GM12892 (cell line): ENCODE data around the gene FGF2.
"Not testable (repeated sequence)": the region's sequence is repeated elsewhere in the genome, so short reads cannot be mapped to it uniquely, and the experiment has no call there.

Source experiments
- DNase-seq: peaks from one replicate; pipeline ENCODE4 v3.0.0; 2011; ENCODE audit not compliant: insufficient read length
- FAIRE-seq: peaks from 2 replicates; lab custom pipeline; 2011; peaks lifted over from hg19 to GRCh38; lab: Jason Lieb, UNC
- POLR2A ChIP-seq: IDR thresholded peaks from 2 replicates; pipeline ENCODE4 v1.6.1; 2011; ENCODE audit warnings: low read depth, low read length, control low read depth
- POLR2AphosphoS5 ChIP-seq: IDR thresholded peaks from 2 replicates; pipeline ENCODE4 v1.6.1; 2011; ENCODE audit warnings: low read depth, low read length, control low read depth
- TAF1 ChIP-seq: IDR thresholded peaks from 2 replicates; pipeline ENCODE4 v1.6.1; 2011; ENCODE audit warnings: low read depth, mild to moderate bottlenecking, control low read depth, low read length, borderline replicate concordance

FGF2 gene

GRCh38 chr4:122858705-122859104 is 32.1 kb downstream of the FGF2 start:
- TF ChIP-seq POLR2A (no peak), POLR2AphosphoS5 (no peak)
- DNase-seq = no peak
- no peak for FAIRE-seq

GRCh38 chr4:122861172-122861943 is 34.7 kb downstream of the FGF2 start:
- TF ChIP-seq TAF1 (no peak), POLR2A (no peak), POLR2AphosphoS5 (no peak)
- DNase-seq = no peak
- FAIRE-seq = no peak

- no peak for DNase-seq
- no peak for TF ChIP-seq POLR2A
- no peak for TF ChIP-seq TAF1
- no peak for TF ChIP-seq POLR2AphosphoS5
- FAIRE-seq = no peak
Measured at GRCh38 chr4:122863639-122864038, 37.0 kb downstream of the FGF2 start.

- no peak for TF ChIP-seq TAF1
- TF ChIP-seq POLR2AphosphoS5 = no peak
- TF ChIP-seq POLR2A = no peak
- no peak for FAIRE-seq
Measured at GRCh38 chr4:122865425-122865824, 38.8 kb downstream of the FGF2 start.

GRCh38 chr4:122868235-122868634 is 41.6 kb downstream of the FGF2 start:
- DNase-seq, FAIRE-seq: not testable (repeated sequence)

More at GRCh38 chr4:122865425-122865824, 38.8 kb downstream of the FGF2 start:
- DNase-seq = no peak

- FAIRE-seq = no peak
Measured at GRCh38 chr4:122873146-122873545, 46.5 kb downstream of the FGF2 start.

GRCh38 chr4:122873821-122874593 is 47.4 kb downstream of the FGF2 start:
- FAIRE-seq (no peak), DNase-seq (no peak)
- TF ChIP-seq POLR2A (no peak), TAF1 (no peak), POLR2AphosphoS5 (no peak)

More at GRCh38 chr4:122873146-122873545, 46.5 kb downstream of the FGF2 start:
- TF ChIP-seq POLR2A (no peak), TAF1 (no peak), POLR2AphosphoS5 (no peak)
- no peak for DNase-seq

GRCh38 chr4:122875949-122876348 is 49.3 kb downstream of the FGF2 start:
- FAIRE-seq (no peak), DNase-seq (no peak)
- TF ChIP-seq TAF1 (no peak), POLR2A (no peak), POLR2AphosphoS5 (no peak)

- DNase-seq (no peak), FAIRE-seq (no peak)
- TF ChIP-seq TAF1 (no peak), POLR2A (no peak), POLR2AphosphoS5 (no peak)
Measured at GRCh38 chr4:122876456-122876855, 49.8 kb downstream of the FGF2 start.

- DNase-seq (no peak), FAIRE-seq (no peak)
Measured at GRCh38 chr4:122879001-122879400, 52.4 kb downstream of the FGF2 start.

GRCh38 chr4:122882857-122883735 is 56.5 kb downstream of the FGF2 start:
- no peak for FAIRE-seq

More at GRCh38 chr4:122879001-122879400, 52.4 kb downstream of the FGF2 start:
- TF ChIP-seq POLR2AphosphoS5 = no peak
- TF ChIP-seq TAF1 = no peak
- no peak for TF ChIP-seq POLR2A

GRCh38 chr4:122884499-122884898 is 57.9 kb downstream of the FGF2 start:
- TF ChIP-seq POLR2AphosphoS5 (no peak), POLR2A (no peak), TAF1 (no peak)
- no peak for DNase-seq
- no peak for FAIRE-seq

More at GRCh38 chr4:122882857-122883735, 56.5 kb downstream of the FGF2 start:
- DNase-seq = no peak
- no peak for TF ChIP-seq TAF1
